GM18511 (cell line): ENCODE measurements around the gene RNFT2.
"Not testable (repeated sequence)": the region's sequence is repeated elsewhere in the genome, so short reads cannot be mapped to it uniquely, and the experiment has no call there.

Experiments used
- ATAC-seq: cut with Tn5 transposase; IDR thresholded peaks from one replicate; pipeline ENCODE4 v1.9.1; 2021; ENCODE audit warnings: mild to moderate bottlenecking, moderate library complexity; ENCODE audit not compliant: unreplicated experiment

The RNFT2 gene

DNA sequence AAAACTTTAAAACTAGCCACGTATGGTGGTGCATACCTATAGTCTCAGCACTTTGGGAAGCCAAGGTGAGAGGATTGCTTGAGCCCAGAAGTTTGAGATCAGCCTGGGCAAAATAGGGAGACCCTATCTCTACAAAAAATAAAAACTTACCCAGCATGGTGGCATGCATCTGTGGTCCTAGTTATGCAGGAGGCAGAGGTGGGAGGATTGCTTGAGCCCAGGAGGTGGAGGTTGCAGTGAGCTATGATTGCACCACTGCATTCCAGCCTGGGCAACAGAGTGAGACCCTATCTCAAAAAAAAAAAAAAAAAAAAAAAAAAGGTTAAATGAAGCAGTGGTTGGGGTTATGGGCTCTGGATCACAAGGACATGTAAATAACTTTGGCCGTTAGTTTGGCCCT lies 4.7 kb downstream of the RNFT2 start:
- ATAC-seq: not testable (repeated sequence)

DNA sequence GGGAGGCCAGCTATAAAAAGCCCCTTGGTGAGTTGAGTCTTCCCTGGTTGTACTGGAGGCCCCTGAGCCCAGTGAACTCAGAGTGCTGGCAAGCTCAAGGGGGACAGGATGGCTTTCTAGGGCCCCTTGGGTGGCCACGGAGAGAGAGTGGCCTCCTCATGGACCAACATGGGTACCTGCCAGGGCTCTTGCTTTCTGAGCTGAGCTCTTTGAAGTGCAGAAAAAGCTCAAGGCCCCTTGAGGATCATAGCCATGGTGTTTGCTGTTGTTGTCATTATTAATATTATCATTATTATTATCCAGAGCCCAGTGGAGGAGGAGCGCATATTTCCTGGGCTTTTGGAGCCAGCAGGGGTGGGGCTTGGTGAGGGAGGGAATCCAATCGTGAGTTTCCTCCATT lies 6.7 kb downstream of the RNFT2 start:
- no peak for ATAC-seq

DNA sequence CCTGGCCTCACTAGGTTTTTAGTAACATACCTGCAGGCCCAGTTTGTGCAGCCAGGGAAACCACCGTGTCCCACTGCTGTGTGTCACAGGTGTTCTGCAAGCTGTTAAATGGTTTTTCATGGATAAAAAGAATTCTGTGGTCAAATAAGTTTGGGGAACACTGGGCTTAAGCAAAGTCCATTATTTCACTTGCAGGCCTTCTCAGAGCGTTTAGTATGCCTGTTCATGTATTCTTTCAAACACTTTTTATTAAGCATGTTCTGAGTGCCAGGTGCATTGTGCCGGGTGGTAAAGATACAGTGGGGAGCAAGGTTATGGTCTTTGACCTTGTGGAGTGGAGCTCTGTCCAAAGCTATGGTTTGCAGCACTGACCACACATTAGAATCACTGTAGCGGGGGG lies 7.4 kb downstream of the RNFT2 start:
- ATAC-seq: no peak

DNA sequence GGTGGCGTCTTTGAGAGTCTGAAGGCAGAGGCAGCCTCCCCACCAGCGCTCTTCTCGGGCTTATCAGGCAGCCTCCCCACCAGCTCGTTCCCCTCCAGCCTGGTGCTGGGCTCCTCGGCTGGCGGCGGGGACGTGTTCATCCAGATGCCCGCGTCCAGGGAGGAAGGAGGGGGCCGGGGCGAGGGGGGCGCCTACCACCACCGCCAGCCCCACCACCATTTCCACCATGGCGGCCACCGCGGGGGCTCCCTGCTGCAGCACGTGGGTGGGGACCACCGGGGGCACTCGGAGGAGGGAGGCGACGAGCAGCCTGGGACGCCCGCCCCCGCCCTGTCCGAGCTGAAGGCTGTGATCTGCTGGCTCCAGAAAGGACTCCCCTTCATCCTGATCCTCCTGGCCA lies 11.8 kb downstream of the RNFT2 start:
- no peak for ATAC-seq

DNA sequence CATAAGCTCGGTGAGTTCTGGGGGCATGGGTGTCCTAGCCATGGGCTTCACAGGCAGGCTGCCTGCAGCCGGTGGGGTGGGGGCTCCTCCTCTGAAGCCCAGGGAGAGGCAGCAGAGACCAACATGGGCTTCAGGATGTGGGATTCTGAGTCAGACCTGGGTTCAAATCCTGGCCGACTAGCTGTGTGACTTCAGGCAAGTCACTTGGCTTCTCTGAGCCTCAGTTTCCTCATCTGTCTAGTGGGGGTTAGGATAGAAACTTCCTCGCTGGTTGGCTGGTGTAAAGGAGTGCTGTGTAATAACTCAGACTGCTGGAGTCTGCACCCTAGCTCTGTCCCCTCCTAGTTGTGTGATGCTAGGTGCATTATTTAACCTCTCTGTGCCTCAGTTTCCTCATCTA lies 12.2 kb downstream of the RNFT2 start:
- ATAC-seq: no peak

DNA sequence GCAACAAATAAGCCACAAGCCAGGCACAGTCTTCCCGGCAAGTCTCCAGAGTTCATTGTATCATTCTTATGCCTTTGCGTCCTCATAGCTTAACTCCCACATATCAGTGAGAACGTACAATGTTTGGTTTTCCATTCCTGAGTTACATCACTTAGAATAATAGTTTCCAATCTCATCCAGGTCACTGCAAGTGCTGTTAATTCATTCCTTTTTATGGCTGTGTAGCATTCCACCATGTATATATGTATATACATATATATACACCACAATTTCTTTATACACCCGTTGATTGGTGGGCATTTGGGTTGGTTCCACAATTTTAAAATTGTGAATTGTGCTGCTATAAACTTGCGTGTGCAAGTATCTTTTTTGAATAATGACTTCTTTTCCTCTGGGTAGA lies 16.0 kb downstream of the RNFT2 start:
- not testable (repeated sequence) for ATAC-seq

DNA sequence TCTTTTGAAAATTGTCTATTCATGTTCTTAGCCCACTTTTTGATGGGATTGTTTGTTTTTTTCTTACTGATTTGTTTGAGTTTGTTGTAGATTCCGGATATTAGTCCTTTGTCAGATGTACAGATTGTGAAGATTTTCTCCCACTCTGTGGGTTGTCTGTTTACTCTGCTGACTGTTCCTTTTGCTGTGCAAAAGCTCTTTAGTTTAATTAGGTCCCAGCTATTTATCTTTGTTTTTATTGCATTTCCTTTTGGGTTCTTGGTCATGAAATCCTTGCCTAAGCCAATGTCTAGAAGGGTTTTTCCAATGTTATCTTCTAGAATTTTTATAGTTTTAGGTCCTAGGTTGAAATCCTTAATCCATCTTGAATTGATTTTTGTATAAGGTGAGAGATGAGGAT lies 16.7 kb downstream of the RNFT2 start:
- not testable (repeated sequence) for ATAC-seq

DNA sequence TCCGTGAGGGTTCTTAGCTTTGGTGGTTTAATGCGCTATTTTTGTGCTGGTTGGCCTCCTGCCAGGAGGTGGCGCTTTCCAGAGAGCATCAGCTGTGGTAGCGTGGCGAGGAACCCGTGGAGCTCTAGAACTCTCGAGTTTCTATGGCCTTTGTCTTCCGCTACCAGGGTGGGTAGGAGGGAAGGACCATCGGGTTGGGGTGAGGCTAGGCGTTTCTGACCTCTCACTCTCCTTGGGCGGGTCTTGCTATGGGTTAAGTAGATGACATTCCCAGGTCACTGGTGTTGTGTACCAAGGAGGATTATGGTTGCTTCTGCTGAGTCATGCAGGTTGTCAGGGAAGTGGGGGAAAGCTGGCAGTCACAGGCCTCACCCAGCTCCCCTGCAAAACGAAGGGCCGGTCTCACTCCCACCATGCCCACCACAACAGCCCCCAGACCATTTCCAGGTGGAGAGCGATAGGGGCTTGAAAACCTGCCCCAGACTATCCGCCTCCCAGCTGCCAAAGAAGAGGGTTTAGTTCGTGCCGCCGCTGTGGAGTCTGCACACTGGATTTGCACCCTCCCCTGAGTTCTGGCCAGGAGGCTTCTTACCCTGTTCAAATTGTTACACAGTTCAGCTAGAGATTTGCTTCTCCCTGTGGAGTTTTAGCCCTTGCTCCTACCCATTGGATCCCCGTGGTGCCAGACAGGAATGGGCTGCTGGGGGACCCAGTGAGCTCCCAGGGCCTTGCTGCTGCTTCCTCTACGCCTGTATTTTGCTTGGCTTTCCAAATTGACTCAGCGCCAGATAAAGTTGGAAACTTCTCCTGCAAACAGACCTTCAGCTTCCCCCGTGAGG lies 21.9 kb downstream of the RNFT2 start:
- ATAC-seq: peak; percentile 83

DNA sequence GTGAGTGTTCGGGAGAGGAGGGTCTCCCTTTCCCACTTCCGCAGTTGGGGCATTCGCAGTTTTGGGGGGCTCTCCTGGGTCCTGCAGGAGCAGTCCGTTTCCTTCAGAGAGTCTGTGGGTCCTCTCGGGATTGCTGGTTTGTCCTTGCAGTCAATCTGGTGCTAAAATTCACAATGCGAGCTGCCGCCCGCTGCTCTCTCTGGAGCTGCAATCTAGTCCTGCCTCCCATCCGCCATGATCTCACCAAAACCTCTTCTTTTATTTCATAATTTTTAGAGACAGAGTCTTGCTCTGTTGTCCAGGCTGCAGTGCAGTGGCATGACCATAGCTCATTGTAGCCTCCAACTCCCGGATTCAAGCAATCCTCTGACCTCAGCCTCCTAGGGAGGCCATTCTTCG lies 22.5 kb downstream of the RNFT2 start:
- no peak for ATAC-seq

DNA sequence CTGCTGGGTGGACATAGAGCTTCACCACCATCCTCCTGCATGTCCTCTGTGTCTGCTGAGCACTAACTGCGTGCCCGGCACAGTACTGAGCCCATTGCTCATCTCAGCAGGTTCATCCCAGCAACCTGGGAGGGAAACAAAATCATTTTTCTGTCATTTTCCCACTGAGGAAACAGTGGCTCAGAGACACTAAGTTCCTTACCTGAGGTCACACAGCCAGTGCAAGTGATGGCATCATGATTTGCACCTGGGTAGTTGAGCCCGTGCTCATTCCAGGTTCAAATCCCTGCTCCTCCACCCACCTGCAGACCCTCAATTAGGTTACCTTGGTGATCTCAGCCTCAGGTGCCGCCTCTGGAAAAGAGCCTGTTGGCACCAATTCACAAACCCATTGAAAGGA lies 23.4 kb downstream of the RNFT2 start:
- ATAC-seq: no peak

DNA sequence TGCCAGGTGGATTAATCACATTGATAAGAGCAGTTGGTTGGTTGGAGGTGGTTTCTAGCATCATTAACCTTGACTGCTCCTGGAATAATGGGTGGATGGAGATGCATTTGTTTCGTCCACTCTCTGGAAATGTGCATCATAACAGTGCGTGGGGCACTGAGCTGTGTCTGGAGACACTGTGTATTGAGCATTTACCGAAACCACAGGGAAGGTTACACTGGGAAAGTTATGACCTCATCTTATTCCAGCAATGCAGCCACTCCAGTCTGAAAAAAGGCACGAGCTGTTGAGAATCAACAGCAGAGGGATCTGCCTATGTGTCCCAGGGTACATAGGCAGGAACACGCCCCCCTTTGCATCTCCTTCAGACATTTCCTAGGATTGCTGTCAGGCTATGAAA lies 27.2 kb downstream of the RNFT2 start:
- ATAC-seq: no peak

DNA sequence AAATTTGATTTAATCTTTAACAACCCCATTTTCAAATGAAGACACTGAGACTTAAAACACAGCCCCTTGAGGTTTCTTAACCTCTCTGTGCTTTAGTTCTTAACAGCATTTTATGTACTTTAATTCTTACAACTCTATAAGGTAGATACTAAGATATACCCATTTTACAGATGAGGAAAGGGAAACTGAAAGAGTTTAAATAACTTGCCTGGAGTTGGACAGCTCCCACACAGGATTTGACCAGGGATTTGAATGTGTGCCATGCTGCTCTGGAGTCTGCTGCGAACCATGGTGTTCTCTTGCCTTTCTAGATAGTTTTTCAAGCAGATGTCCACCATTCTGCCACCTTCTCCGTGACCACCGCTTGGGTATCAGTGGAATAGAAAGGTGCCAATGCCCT lies 28.2 kb downstream of the RNFT2 start:
- no peak for ATAC-seq

DNA sequence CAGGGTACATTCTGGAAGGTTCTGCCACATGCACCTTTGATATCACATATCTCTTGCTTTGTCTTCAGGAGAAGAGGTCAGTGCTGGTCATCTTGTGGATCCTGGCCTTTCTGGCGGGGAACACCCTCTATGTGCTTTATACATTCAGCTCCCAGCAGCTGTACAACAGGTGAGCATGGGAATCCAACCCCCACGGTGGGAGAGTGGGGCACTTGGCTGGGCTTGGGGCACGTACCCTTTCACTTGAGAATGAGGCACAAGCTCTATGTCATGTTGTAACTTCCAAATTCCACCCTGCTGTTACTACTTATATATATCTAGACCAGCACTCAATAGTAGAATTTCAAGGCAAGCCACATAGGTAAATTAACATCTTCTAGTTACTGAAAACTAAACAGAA lies 28.6 kb downstream of the RNFT2 start:
- ATAC-seq: no peak

DNA sequence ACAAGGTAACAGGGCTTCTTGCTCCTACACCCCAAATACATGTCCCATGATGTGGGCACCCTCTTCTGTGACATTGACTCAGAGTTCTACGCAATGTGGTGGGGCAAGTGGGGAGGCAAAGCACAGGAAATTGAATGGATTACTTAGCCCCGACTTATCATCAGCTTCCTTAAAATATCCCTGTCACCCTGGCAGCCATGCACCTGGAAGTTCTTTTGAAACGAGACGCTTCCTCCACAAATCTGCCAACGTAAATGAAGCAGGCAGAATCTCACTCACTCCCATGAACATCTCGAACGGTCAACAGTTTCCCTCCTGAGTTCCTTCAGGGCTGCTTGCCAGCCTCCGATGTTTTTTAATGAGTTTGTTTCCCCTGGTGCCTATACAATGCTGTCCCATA lies 33.5 kb downstream of the RNFT2 start:
- no peak for ATAC-seq

DNA sequence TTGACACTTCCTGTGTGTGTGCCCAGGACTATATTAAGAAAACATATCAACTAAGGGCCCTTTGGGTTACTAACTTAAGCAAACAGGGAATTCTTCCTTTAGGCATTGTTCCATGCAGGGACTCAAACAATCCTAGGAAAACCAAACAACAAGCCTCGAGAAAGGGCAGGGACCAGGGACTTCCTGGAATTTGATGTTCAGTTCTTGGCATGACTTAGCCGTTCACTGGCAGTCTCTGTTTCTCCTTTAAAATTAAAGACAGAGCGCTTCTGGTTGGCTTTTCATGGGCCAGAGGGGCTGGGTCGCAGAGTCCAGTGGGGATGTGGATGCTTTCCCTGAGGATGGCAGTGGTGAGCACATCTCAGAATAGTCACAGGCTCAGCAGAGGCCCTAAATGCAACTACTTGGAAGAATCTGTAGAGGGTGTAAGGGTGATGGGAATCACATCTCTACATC lies 35.2 kb downstream of the RNFT2 start:
- no peak for ATAC-seq

DNA sequence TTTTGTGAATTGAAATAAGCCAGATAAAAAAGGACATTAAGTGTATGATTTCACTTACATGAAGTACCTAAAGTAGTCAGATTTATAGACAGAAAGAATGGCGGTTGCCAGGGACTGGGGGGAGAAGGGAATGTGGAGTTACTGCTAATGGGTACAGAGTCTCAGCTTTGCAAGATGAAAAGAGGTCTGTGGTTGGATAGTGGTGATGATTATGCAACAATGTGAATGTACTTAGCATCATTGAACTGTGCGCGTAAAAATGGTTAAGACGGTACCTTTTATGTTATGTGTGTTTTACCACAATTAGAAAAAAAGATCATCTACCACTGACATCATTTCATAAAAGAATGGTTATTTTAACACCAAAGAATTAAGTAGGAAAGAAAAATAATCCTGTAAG lies 35.9 kb downstream of the RNFT2 start:
- no peak for ATAC-seq

DNA sequence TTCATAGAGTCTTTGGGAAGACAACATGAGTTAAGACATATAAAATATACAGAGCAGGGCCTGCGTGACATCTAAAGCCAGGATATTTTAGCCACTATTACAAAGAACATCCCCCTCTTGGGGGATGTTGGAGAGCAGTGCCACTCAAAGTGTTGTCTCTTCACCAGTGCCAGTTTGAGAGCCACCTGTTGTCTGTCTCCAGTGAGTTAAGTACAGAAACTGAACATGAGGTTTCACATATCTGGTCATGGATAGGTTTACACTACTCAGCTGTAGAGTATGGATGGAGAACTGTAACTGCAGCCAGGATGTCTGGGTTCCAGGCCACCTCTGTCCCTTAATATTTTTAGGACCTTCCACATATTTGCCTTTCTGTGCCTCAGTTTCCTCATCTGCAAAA lies 39.1 kb downstream of the RNFT2 start:
- ATAC-seq: no peak

DNA sequence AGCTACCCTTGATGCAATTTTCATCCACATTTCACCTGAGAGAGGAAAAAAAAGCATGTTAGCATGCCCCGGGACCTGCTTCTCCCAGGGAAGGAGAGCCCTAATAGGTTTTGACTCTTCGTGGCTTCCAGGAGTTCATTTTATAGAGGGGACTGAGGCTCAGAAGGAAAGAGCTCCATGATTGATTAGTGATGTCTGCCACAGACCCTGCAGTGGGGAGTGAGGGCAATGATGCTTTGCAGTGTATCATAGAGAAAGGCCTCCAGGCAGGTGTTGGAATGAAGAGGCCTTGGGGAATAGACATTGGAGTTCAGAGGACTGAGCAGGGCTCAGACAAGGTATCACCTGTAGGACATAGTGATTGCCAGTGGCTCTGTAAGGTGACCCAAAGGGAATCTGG lies 41.5 kb downstream of the RNFT2 start:
- no peak for ATAC-seq

DNA sequence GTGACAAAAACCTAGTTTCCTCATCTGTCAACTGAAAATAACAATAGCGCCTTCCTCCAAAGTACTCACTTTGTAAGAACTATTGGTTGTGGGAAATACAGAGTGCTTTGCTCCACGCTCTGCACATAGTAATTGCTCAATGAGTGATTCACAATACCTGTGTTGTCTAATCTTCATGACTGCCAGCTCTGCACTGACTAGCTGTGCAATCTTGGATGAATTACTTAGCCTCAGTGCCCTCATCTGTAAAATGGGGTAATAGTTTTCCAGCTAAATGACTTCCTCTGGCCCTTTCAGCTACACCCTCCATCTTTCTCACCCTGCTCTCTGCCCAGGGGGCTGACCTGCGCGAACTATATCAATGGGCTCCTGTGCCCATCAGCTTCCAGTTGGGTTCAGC lies 42.8 kb downstream of the RNFT2 start:
- ATAC-seq: no peak

DNA sequence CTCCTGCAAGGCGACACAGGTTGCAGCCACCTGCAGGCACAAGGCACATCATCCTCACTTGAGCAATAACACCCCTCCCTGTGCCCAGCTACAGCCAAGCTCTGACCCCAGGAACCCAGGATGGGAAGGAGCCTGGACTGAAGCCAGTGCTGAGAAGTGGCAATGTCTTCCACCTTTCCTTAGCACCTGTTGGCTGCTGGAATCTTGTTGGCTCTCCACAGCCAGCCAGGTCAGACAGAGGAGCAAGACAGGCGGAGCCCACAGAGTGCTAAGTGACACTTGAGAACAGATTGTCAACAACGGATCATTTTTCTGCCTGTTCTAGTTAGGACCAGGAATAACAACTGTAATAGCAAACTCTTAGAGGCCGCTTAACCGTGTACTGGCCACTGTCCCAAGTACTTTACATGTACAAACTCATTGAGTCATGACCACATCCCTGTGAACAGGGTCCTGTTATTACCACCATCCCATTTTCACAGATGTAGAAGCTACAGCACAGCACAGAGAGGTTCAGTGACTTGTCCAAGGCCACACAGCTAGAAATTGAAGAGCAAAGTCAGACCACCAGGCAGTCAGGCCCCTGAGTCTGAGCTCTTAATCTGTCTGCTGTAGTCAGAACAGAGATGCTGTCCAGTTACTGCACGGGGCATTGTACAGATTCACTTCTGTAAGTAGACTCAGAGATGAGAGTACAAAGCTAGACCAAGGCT lies 45.6 kb downstream of the RNFT2 start:
- ATAC-seq: no peak

DNA sequence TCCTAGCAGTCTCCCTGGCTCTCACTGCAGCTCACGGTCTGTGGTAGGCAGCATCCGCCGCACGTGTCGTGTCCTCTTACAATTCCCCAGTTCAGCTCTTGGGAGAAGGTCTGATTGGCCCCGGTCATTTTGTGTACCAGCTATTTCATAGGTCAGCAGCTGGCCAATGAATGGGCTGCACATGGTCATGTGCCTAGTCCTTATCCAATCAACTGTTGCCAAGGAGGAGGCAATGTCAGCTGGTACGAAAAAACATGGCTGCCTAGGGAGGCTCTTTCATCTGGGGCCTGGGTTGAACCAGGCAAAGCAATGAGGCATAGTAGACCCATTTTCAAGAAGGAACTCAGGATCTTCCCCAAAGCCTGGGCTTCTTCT lies 46.1 kb downstream of the RNFT2 start:
- ATAC-seq: no peak

DNA sequence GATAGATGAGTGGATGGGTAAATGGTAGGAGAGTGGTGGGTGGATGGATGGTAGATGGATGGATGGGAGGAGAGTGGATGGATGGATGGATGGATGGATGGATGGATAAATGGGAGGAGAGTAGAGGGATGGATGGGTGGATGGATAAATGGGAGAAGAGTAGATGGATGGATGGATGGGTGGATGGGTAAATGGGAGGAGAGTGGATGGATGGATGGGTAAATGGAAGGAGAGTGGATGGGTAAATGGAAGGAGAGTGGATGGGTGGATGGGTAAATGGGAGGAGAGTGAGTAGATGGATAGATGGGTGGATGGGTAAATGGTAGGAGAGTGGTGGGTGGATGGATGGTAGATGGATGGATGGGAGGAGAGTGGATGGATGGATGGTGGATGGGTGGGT lies 51.4 kb downstream of the RNFT2 start:
- not testable (repeated sequence) for ATAC-seq
